IPS DF 6.9 (cell line): ENCODE data around the gene BRD9.

Source experiments
- DNase-seq: peaks from one replicate; pipeline ENCODE4 v3.0.0-alpha.2; 2013; ENCODE audit warnings: low read depth, low spot score
- H3K27ac ChIP-seq: one replicate; pipeline ENCODE4 v1.5.1; 2013; ENCODE audit warnings: low read length, control low read depth
- H3K27me3 ChIP-seq: 2 replicates; pipeline ENCODE4 v1.6.1; 2013; ENCODE audit warnings: mild to moderate bottlenecking, low read length; ENCODE audit not compliant: control insufficient read depth, insufficient read depth
- H3K36me3 ChIP-seq: 2 replicates; pipeline ENCODE4 v1.6.1; 2013; ENCODE audit warnings: low read length; ENCODE audit not compliant: control insufficient read depth, insufficient read depth
- H3K4me1 ChIP-seq: 2 replicates; pipeline ENCODE4 v1.6.1; 2013; ENCODE audit warnings: low read length; ENCODE audit not compliant: control insufficient read depth, insufficient read depth
- H3K4me3 ChIP-seq: 2 replicates; pipeline ENCODE4 v1.5.1; 2013; ENCODE audit warnings: mild to moderate bottlenecking, low read length
- H3K9me3 ChIP-seq: 2 replicates; pipeline ENCODE4 v1.6.1; 2013; ENCODE audit warnings: low read length, inconsistent platforms; ENCODE audit not compliant: control insufficient read depth, insufficient read depth
- WGBS: extraction: QIAGEN DNeasy Blood & Tissue Kit; methylation state at CpG from one replicate; pipeline ENCODE4 v1.1.7; 2013; ENCODE audit warnings: mixed read lengths, missing lambda C conversion rate; ENCODE audit not compliant: insufficient read length, insufficient coverage; 5-methylcytosine and 5-hydroxymethylcytosine counted together

BRD9 gene

GRCh38 chr5:914174-914573 lies 21.6 kb upstream of the BRD9 start:
- Histone ChIP-seq H3K36me3 (peaks cover 36% of the 10 kb centered on the region), H3K4me1 (no peaks in the 10 kb centered on the region), H3K9me3 (no peaks in the 10 kb centered on the region), H3K4me3 (no peak overlapping the region), H3K27ac (no peak overlapping the region), H3K27me3 (no peaks in the 10 kb centered on the region)
- no peak for DNase-seq
- WGBS: no CpG with 5 or more reads among the region's 14 CpGs

- H3K36me3 ChIP-seq: peaks cover 51% of the 10 kb centered on the region
- H3K4me3 ChIP-seq: no peak overlapping the region
- no CpG with 5 or more reads among the region's 44 CpGs for WGBS
- no peak for DNase-seq
- no peaks in the 10 kb centered on the region for H3K9me3 ChIP-seq
- no peaks in the 10 kb centered on the region for H3K4me1 ChIP-seq
- no peaks in the 10 kb centered on the region for H3K27me3 ChIP-seq
- H3K27ac ChIP-seq: no peak overlapping the region
These were observed 19.9 kb upstream of the BRD9 start for GRCh38 chr5:912280-913091.

- WGBS: no CpG with 5 or more reads among the region's 11 CpGs
- H3K9me3 ChIP-seq: no peaks in the 10 kb centered on the region
- H3K27ac ChIP-seq: no peak overlapping the region
- no peak for DNase-seq
- no peaks in the 10 kb centered on the region for H3K4me1 ChIP-seq
- no peak overlapping the region for H3K4me3 ChIP-seq
- no peaks in the 10 kb centered on the region for H3K27me3 ChIP-seq
- peaks cover 49% of the 10 kb centered on the region for H3K36me3 ChIP-seq
These were observed 19.0 kb upstream of the BRD9 start for GRCh38 chr5:911601-912000.

- H3K27me3 ChIP-seq: no peaks in the 10 kb centered on the region
- no peak overlapping the region for H3K27ac ChIP-seq
- no peaks in the 10 kb centered on the region for H3K4me1 ChIP-seq
- H3K36me3 ChIP-seq: peaks cover 43% of the 10 kb centered on the region
- no peak for DNase-seq
- H3K9me3 ChIP-seq: no peaks in the 10 kb centered on the region
- no peak overlapping the region for H3K4me3 ChIP-seq
- WGBS: no CpG with 5 or more reads among the region's 7 CpGs
These were observed 18.2 kb upstream of the BRD9 start for GRCh38 chr5:910769-911160.

GRCh38 chr5:909994-910768 lies 17.6 kb upstream of the BRD9 start:
- DNase-seq: no peak
- Histone ChIP-seq H3K36me3 (peaks cover 43% of the 10 kb centered on the region), H3K4me3 (no peak overlapping the region), H3K27ac (no peak overlapping the region), H3K4me1 (no peaks in the 10 kb centered on the region), H3K9me3 (no peaks in the 10 kb centered on the region), H3K27me3 (no peaks in the 10 kb centered on the region)
- no CpG with 5 or more reads among the region's 18 CpGs for WGBS

GRCh38 chr5:909086-909485 lies 16.5 kb upstream of the BRD9 start:
- peaks cover 41% of the 10 kb centered on the region for H3K36me3 ChIP-seq

GRCh38 chr5:908172-908571 lies 15.6 kb upstream of the BRD9 start:
- Histone ChIP-seq H3K27me3 (no peaks in the 10 kb centered on the region), H3K36me3 (peaks cover 40% of the 10 kb centered on the region), H3K4me1 (no peaks in the 10 kb centered on the region), H3K4me3 (no peak overlapping the region), H3K27ac (no peak overlapping the region), H3K9me3 (no peaks in the 10 kb centered on the region)
- no peak for DNase-seq
- WGBS: no CpG with 5 or more reads among the region's 16 CpGs

More at GRCh38 chr5:909086-909485, 16.5 kb upstream of the BRD9 start:
- Histone ChIP-seq H3K27ac (no peak overlapping the region), H3K4me3 (no peak overlapping the region; the same call in 1 of the 2 replicates), H3K4me1 (no peaks in the 10 kb centered on the region), H3K9me3 (no peaks in the 10 kb centered on the region), H3K27me3 (no peaks in the 10 kb centered on the region)
- no peak for DNase-seq
- no CpG with 5 or more reads among the region's 8 CpGs for WGBS

GRCh38 chr5:907366-907910 lies 14.8 kb upstream of the BRD9 start:
- Histone ChIP-seq H3K4me3 (no peak overlapping the region), H3K27me3 (no peaks in the 10 kb centered on the region), H3K27ac (no peak overlapping the region), H3K36me3 (peaks cover 35% of the 10 kb centered on the region), H3K9me3 (no peaks in the 10 kb centered on the region), H3K4me1 (no peaks in the 10 kb centered on the region)
- DNase-seq: no peak
- no CpG with 5 or more reads among the region's 7 CpGs for WGBS

GRCh38 chr5:905139-905642 lies 12.6 kb upstream of the BRD9 start:
- H3K9me3 ChIP-seq: no peaks in the 10 kb centered on the region
- peaks cover 31% of the 10 kb centered on the region for H3K36me3 ChIP-seq
- no peaks in the 10 kb centered on the region for H3K4me1 ChIP-seq
- no peak overlapping the region for H3K4me3 ChIP-seq
- no peak for DNase-seq
- no peak overlapping the region for H3K27ac ChIP-seq
- no peaks in the 10 kb centered on the region for H3K27me3 ChIP-seq
- no CpG with 5 or more reads among the region's 12 CpGs for WGBS

- H3K4me3 ChIP-seq: no peak overlapping the region
- DNase-seq: no peak
- H3K4me1 ChIP-seq: no peaks in the 10 kb centered on the region
- no peaks in the 10 kb centered on the region for H3K9me3 ChIP-seq
- peaks cover 25% of the 10 kb centered on the region for H3K36me3 ChIP-seq
- H3K27me3 ChIP-seq: no peaks in the 10 kb centered on the region
- no CpG with 5 or more reads among the region's 6 CpGs for WGBS
- H3K27ac ChIP-seq: no peak overlapping the region
These were observed 11.1 kb upstream of the BRD9 start for GRCh38 chr5:903756-904096.
